ENCODE data around the gene OPCML.

GRCh38 chr11:133265530-133266035 is 266.7 kb downstream of the OPCML start:
- TF ChIP-seq CTCF (IDR thresholded peaks at IDR 0.05) (no peak), POLR2A (IDR thresholded peaks at IDR 0.05) (no peak)

Measured in prostate gland (tissue), 2 donors.